Esophagus muscularis mucosa (tissue), 4 donors: ENCODE results near the gene KRT40. TPM values are rescaled to one million over a fixed set of nuclear protein-coding genes. Genes with fewer than 3 reads are reported as not detected.

Experiments
- DNase-seq: peaks from one replicate; pipeline ENCODE4 v3.0.0-alpha.2; 2017; ENCODE audit errors: extremely low spot score
- H3K27ac ChIP-seq, 4 donors: fragments of 200-600 bp; sonication (generic); replicated peaks in 1 of 4; 1 replicate in 3 of 4; 2 replicates in 1 of 4; pipeline ENCODE4 v1.5.1; 2016 to 2019; ENCODE audit warnings: mild to moderate bottlenecking in 1 of 4
- H3K27me3 ChIP-seq, 4 donors: fragments of 200-600 bp; sonication (generic); one replicate each; pipeline versions ENCODE4 v1.5.1 to v1.6.0; 2016 to 2019
- H3K36me3 ChIP-seq, 4 donors: fragments of 200-600 bp; sonication (generic); one replicate each; pipeline ENCODE4 v1.5.1; 2016 to 2019
- H3K4me1 ChIP-seq, 4 donors: fragments of 200-600 bp; sonication (generic); one replicate each; pipeline ENCODE4 v1.5.1; 2016 to 2019
- H3K4me3 ChIP-seq, 4 donors: fragments of 200-600 bp; sonication (generic); 1 replicate in 2 of 4; 2 replicates in 2 of 4; pipeline ENCODE4 v1.5.1; 2016 to 2019; ENCODE audit warnings: mild to moderate bottlenecking in 4 of 4, moderate library complexity in 1 of 4
- H3K9me3 ChIP-seq, 4 donors: fragments of 200-600 bp; sonication (generic); 1 replicate in 3 of 4; 2 replicates in 1 of 4; pipeline ENCODE4 v1.5.1; 2016 to 2019
- CTCF ChIP-seq, 3 experiments: fragments of 200-600 bp in 2 of 3; fragments of 450-650 bp in 1 of 3; sonication (generic) in 2 of 3; IDR thresholded peaks; one replicate each; pipeline ENCODE4 v1.5.1; 2017 to 2019; ENCODE audit warnings: antibody characterized with exemption in 3 of 3, mild to moderate bottlenecking in 2 of 3, moderate library complexity in 1 of 3
- EP300 ChIP-seq: sonication (generic); formaldehyde crosslinking; IDR thresholded peaks from one replicate; pipeline ENCODE4 v1.6.1; 2017; ENCODE audit warnings: antibody characterized with exemption
- POLR2A ChIP-seq: fragments of 450-650 bp; IDR thresholded peaks from one replicate; pipeline ENCODE4 v1.6.1; 2017; ENCODE audit warnings: antibody characterized with exemption, moderate library complexity, mild to moderate bottlenecking, low read depth
- POLR2AphosphoS5 ChIP-seq, 2 donors: sonication (generic); formaldehyde crosslinking; IDR thresholded peaks; one replicate each; pipeline ENCODE4 v1.6.1; 2017; ENCODE audit warnings: antibody characterized with exemption in 2 of 2
- WGBS: methylation state at CpG from one replicate; pipeline ENCODE4 v1.1.5; 2018; 5-methylcytosine and 5-hydroxymethylcytosine counted together
- intact Hi-C: fragments of 100-400 bp; cut with DNase I; formaldehyde crosslinking; loops from one replicate; pipeline ENCODE4 v1.15.1; 2023
- total RNA-seq, 4 donors: library from RNA; depleted of rRNA; stranded (reverse); fragments of >200 nt; gene quantifications; one replicate each; pipeline versions ENCODE4 v1.1.0 to v1.2.1, GENCODE V29; 2016

The KRT40 gene
- total RNA-seq, 4 donors from 2014 or later = not detected

DNA sequence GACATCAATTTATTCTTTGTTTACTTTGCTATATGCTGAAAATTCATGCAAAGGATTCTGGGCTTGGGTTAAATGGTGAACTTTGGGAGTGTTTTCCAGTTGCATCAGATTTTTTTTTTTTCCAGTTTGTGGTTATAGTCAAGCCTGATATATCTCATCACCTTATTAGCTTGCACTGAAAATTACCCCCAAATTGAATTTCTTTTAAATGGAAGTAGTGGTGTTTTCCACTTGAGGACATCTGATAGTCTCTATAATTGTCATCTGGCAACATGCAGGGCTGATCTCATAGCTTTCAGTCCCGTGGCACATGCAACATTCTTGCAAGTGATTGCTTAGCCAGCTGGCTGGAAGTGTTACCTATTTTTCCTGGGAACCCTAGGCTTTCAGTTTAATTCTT lies 29.5 kb upstream of the KRT40 start:
- no peak for DNase-seq
- WGBS = 33% methylated on average over 1 of the region's 1 CpG
- Histone ChIP-seq H3K9me3 (no peaks in the 10 kb centered on the region), H3K4me1 (no peaks in the 10 kb centered on the region), H3K36me3 (no peaks in the 10 kb centered on the region), H3K27me3 (peaks cover 0 to 6% (median 0%) of the 10 kb centered on the region in 4 donors), H3K27ac (no peak overlapping the region), H3K4me3 (no peak overlapping the region)
- intact Hi-C loops = no loop called here
- no peak for TF ChIP-seq CTCF (IDR thresholded peaks at IDR 0.05)
- no peak for TF ChIP-seq POLR2AphosphoS5 (IDR thresholded peaks at IDR 0.05)
- TF ChIP-seq POLR2A = no peak
- TF ChIP-seq EP300 = no peak

DNA sequence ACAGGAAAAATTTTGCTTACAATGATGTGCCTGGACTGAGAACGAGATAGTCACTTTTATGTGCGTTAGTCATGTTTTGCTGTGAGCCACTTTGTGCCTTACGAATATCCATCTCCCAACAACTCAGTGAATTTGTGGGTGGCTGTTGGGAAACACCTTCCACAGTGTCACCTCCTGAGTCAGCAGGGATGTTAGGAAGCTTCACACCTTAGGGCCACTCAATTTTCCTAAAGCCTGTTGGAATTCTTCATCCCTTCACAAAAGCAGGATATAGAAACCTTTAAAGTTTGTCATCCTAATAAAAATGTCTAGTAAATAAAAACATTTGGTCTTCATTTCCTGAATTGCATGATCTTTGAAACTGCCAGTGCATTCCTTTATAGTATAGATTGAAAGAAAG lies 29.1 kb upstream of the KRT40 start:
- intact Hi-C loops = no loop called here
- H3K27me3 ChIP-seq = peaks cover 0 to 6% (median 0%) of the 10 kb centered on the region in 4 donors
- WGBS = 72% methylated on average over 3 of the region's 3 CpGs
- DNase-seq = no peak
- H3K4me1 ChIP-seq = no peaks in the 10 kb centered on the region
- no peak overlapping the region for H3K27ac ChIP-seq
- no peaks in the 10 kb centered on the region for H3K9me3 ChIP-seq
- TF ChIP-seq POLR2AphosphoS5 (IDR thresholded peaks at IDR 0.05) = no peak
- TF ChIP-seq EP300 = no peak
- no peak for TF ChIP-seq CTCF (IDR thresholded peaks at IDR 0.05)
- TF ChIP-seq POLR2A = no peak
- no peak overlapping the region for H3K4me3 ChIP-seq
- no peaks in the 10 kb centered on the region for H3K36me3 ChIP-seq

DNA sequence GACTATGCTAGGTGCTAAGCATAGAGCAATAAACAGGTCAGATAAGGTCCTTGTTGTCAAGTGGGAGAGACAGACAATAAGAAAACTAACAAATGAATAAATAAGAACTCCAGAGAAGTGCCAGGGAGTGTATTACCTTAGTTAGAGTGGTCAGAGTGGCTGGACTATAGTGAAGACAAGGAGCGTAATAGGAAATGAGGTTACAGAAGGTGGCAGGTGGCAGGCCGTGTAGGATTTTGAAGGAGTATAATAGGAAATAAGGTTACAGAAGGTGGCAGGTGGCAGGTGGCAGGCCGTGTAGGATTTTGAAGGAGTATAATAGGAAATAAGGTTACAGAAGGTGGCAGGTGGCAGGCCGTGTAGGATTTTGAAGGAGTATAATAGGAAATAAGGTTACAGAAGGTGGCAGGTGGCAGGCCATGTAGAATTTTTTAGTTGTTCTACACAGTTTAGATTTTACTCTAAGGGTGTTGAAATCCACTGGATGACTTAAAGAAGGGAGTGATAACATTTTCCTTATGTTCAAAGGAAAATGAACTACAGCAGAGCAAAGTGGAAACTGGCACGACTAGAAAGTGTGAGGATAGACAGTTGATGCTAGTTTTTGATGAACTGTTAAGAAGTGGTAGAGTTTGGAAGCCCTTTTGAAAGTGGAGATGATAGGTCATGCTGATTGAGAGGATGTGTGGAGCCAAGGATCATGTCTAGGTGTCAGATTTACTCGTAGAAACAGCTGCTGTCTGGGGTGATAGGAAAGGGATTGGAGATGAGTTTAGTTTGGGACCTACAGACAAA lies 28.4 kb upstream of the KRT40 start:
- intact Hi-C loops = no loop called here
- no peaks in the 10 kb centered on the region for H3K4me1 ChIP-seq
- H3K9me3 ChIP-seq = no peaks in the 10 kb centered on the region
- H3K36me3 ChIP-seq = no peaks in the 10 kb centered on the region
- peaks cover 0 to 6% (median 0%) of the 10 kb centered on the region in 4 donors for H3K27me3 ChIP-seq
- H3K27ac ChIP-seq = no peak overlapping the region
- H3K4me3 ChIP-seq = no peak overlapping the region
- TF ChIP-seq POLR2AphosphoS5 (IDR thresholded peaks at IDR 0.05) = no peak
- TF ChIP-seq CTCF (IDR thresholded peaks at IDR 0.05) = no peak
- no peak for TF ChIP-seq EP300
- no peak for TF ChIP-seq POLR2A
- no peak for DNase-seq
- WGBS = 68% methylated on average over 6 of the region's 6 CpGs

- Histone ChIP-seq H3K27me3 (peaks cover 0 to 6% (median 0%) of the 10 kb centered on the region in 4 donors), H3K9me3 (no peaks in the 10 kb centered on the region), H3K27ac (no peak overlapping the region), H3K4me3 (no peak overlapping the region), H3K4me1 (no peaks in the 10 kb centered on the region), H3K36me3 (no peaks in the 10 kb centered on the region)
- intact Hi-C loops = no loop called here
- no peak for DNase-seq
- TF ChIP-seq CTCF (IDR thresholded peaks at IDR 0.05) (no peak), EP300 (no peak)
Observed at GRCh38 chr17:41010441-41010840, 26.3 kb upstream of the KRT40 start.

- TF ChIP-seq EP300 (no peak), POLR2A (no peak)
- DNase-seq = no peak
- Histone ChIP-seq H3K4me3 (no peak overlapping the region), H3K27me3 (peaks cover 0 to 4% (median 0%) of the 10 kb centered on the region in 4 donors), H3K4me1 (no peaks in the 10 kb centered on the region), H3K27ac (no peak overlapping the region), H3K36me3 (no peaks in the 10 kb centered on the region), H3K9me3 (no peaks in the 10 kb centered on the region)
- intact Hi-C loops = no loop called here
- WGBS = 88% methylated on average over 1 of the region's 1 CpG
Observed at GRCh38 chr17:41009936-41010335, 25.8 kb upstream of the KRT40 start.
